Ramos (cell line): ENCODE data around the gene ZDHHC19.
"Not testable (repeated sequence)": the region's sequence is repeated elsewhere in the genome, so short reads cannot be mapped to it uniquely, and the experiment has no call there.

Source experiments
- in situ Hi-C: fragments of 300-500 bp; cut with MboI; formaldehyde crosslinking; loops from one replicate; pipeline ENCODE4 v1.14.3; 2022; ENCODE audit warnings: low sequenced_read_pairs; ENCODE audit not compliant: unreplicated experiment

The ZDHHC19 gene

GRCh38 chr3:196225763-196226364 is 14.7 kb upstream of the ZDHHC19 start:
- in situ Hi-C loops, result no loop called here

GRCh38 chr3:196225086-196225485 is 13.9 kb upstream of the ZDHHC19 start:
- in situ Hi-C loops, result no loop called here

GRCh38 chr3:196222876-196223595 is 11.8 kb upstream of the ZDHHC19 start:
- in situ Hi-C loops, result no loop called here

GRCh38 chr3:196220991-196221390 is 9.8 kb upstream of the ZDHHC19 start:
- in situ Hi-C loops, result no loop called here

- in situ Hi-C loops, result no loop called here
Measured at GRCh38 chr3:196220587-196220986, 9.4 kb upstream of the ZDHHC19 start.

GRCh38 chr3:196219970-196220311 is 8.7 kb upstream of the ZDHHC19 start:
- in situ Hi-C loops, result no loop called here

- in situ Hi-C loops, result no loop called here
Measured at GRCh38 chr3:196219194-196219969, 8.2 kb upstream of the ZDHHC19 start.

- in situ Hi-C loops, result no loop called here
Measured at GRCh38 chr3:196218155-196218712, 7.0 kb upstream of the ZDHHC19 start.

- in situ Hi-C loops, result no loop called here
Measured at GRCh38 chr3:196217307-196218154, 6.3 kb upstream of the ZDHHC19 start.

GRCh38 chr3:196216681-196217211 is 5.5 kb upstream of the ZDHHC19 start:
- in situ Hi-C loops, result no loop called here

- in situ Hi-C loops, result no loop called here
Measured at GRCh38 chr3:196216089-196216564, 4.9 kb upstream of the ZDHHC19 start, which contains the start of gene SLC51A. Gene SLC51A, plus strand, starts transcription at chr3:196216534. Its CDS starts 179 bp downstream, at chr3:196216713.

- in situ Hi-C loops, result no loop called here
Measured at GRCh38 chr3:196215493-196216020, 4.4 kb upstream of the ZDHHC19 start.

- in situ Hi-C loops, result no loop called here
Measured at GRCh38 chr3:196214783-196215441, 3.7 kb upstream of the ZDHHC19 start.

- in situ Hi-C loops, result not testable (repeated sequence)
Measured at GRCh38 chr3:196209944-196210672, 1.1 kb downstream of the ZDHHC19 start.

- in situ Hi-C loops, result no loop called here
Measured at GRCh38 chr3:196208942-196209695, 2.1 kb downstream of the ZDHHC19 start.

GRCh38 chr3:196207833-196208607 is 3.2 kb downstream of the ZDHHC19 start:
- in situ Hi-C loops, result no loop called here
